HEK293 (cell line): ENCODE results near the gene MYOZ1.

ENCODE experiments used
- CTCF ChIA-PET: fragments of 350-600 bp; formaldehyde crosslinking; extraction: SDS; loops from one replicate; lab custom pipeline; 2021; ENCODE audit warnings: antibody characterized with exemption; lab: Yijun Ruan, JAX
- POLR2A ChIA-PET: fragments of 300-600 bp; formaldehyde crosslinking; extraction: SDS; loops from one replicate; lab custom pipeline; 2020; ENCODE audit warnings: antibody characterized with exemption, inconsistent platforms; lab: Yijun Ruan, JAX
- H3K27ac ChIP-seq: fragments of 200-500 bp; sonication (Bioruptor generic); 2 replicates; pipeline ENCODE4 v1.5.1; 2014; ENCODE audit warnings: low read depth, low read length, control low read depth, inconsistent platforms; ENCODE audit errors: extremely low read depth
- H3K36me3 ChIP-seq, 2 experiments: fragments of 200-500 bp in 1 of 2; sonication (Bioruptor generic) in 1 of 2; 1 replicate in 1 of 2; 2 replicates in 1 of 2; pipeline ENCODE4 v1.5.1; 2014 to 2017; ENCODE audit warnings: inconsistent platforms in 2 of 2, low read length in 2 of 2; ENCODE audit not compliant: control insufficient read depth in 2 of 2, insufficient read depth in 1 of 2
- H3K4me1 ChIP-seq: fragments of 200-500 bp; sonication (Bioruptor generic); 2 replicates; pipeline ENCODE4 v1.5.1; 2014; ENCODE audit warnings: mild to moderate bottlenecking, low read length, inconsistent platforms; ENCODE audit not compliant: control insufficient read depth, insufficient read depth
- H3K4me3 ChIP-seq: 2 replicates; pipeline ENCODE4 v1.5.1; 2011; ENCODE audit warnings: low read depth, mild to moderate bottlenecking, control low read depth, low read length, moderate library complexity
- H3K9me3 ChIP-seq: fragments of 200-500 bp; sonication (Bioruptor generic); 2 replicates; pipeline ENCODE4 v1.5.1; 2014; ENCODE audit warnings: low read depth, low read length, inconsistent platforms; ENCODE audit not compliant: control insufficient read depth, insufficient read depth
- IKZF3 ChIP-seq: fragments of 450-650 bp; IDR thresholded peaks from 2 replicates; pipeline ENCODE4 v1.5.0; 2018; ENCODE audit warnings: missing biosample characterization, mild to moderate bottlenecking, missing genetic modification characterization, moderate library complexity
- KLF1 ChIP-seq: fragments of 450-650 bp; formaldehyde crosslinking; IDR thresholded peaks from 2 replicates; pipeline ENCODE4 v1.5.1; 2016; ENCODE audit warnings: missing biosample characterization, missing genetic modification characterization
- MZF1 ChIP-seq: fragments of 450-650 bp; formaldehyde crosslinking; IDR thresholded peaks from 2 replicates; pipeline ENCODE4 v1.5.1; 2017; ENCODE audit warnings: missing biosample characterization, missing genetic modification characterization, borderline replicate concordance
- OSR2 ChIP-seq: fragments of 450-650 bp; formaldehyde crosslinking; IDR thresholded peaks from 2 replicates; pipeline ENCODE4 v1.5.1; 2016; ENCODE audit warnings: missing biosample characterization, missing genetic modification characterization
- PRDM1 ChIP-seq: fragments of 450-650 bp; formaldehyde crosslinking; IDR thresholded peaks from 2 replicates; pipeline ENCODE4; 2016; ENCODE audit warnings: missing biosample characterization, missing genetic modification characterization
- SCRT2 ChIP-seq: fragments of 450-650 bp; formaldehyde crosslinking; IDR thresholded peaks from 2 replicates; pipeline ENCODE4 v1.5.1; 2016; ENCODE audit warnings: missing biosample characterization, missing genetic modification characterization
- SETDB1 ChIP-seq: IDR thresholded peaks from one replicate; pipeline ENCODE4 v1.6.1; 2017; ENCODE audit warnings: mild to moderate bottlenecking, low read length, moderate library complexity, mixed read lengths; ENCODE audit not compliant: insufficient read length
- ZBTB21 ChIP-seq: fragments of 450-650 bp; formaldehyde crosslinking; IDR thresholded peaks from 2 replicates; pipeline ENCODE4 v1.5.1; 2017; ENCODE audit warnings: missing biosample characterization, missing genetic modification characterization
- ZBTB7A ChIP-seq: fragments of 450-650 bp; formaldehyde crosslinking; IDR thresholded peaks from 2 replicates; pipeline ENCODE4 v1.5.1; 2016; ENCODE audit warnings: low read depth, missing biosample characterization, missing genetic modification characterization
- ZFHX2 ChIP-seq: fragments of 450-650 bp; formaldehyde crosslinking; conservative IDR thresholded peaks from 2 replicates; pipeline ENCODE4 v1.5.1; 2016; ENCODE audit warnings: missing biosample characterization, missing genetic modification characterization
- ZFP41 ChIP-seq: fragments of 450-650 bp; formaldehyde crosslinking; IDR thresholded peaks from 2 replicates; pipeline ENCODE4 v1.5.1; 2016; ENCODE audit warnings: missing biosample characterization, missing genetic modification characterization, borderline replicate concordance
- ZNF10 ChIP-seq: fragments of 450-650 bp; formaldehyde crosslinking; IDR thresholded peaks from 2 replicates; pipeline ENCODE4 v1.5.1; 2017; ENCODE audit warnings: missing biosample characterization, missing genetic modification characterization
- ZNF211 ChIP-seq: fragments of 450-650 bp; formaldehyde crosslinking; IDR thresholded peaks from 2 replicates; pipeline ENCODE4 v1.5.1; 2016; ENCODE audit warnings: low read depth, missing biosample characterization, missing genetic modification characterization
- ZNF223 ChIP-seq: fragments of 450-650 bp; formaldehyde crosslinking; IDR thresholded peaks from 2 replicates; pipeline ENCODE4 v1.5.1; 2016; ENCODE audit warnings: missing biosample characterization, missing genetic modification characterization
- ZNF335 ChIP-seq: fragments of 450-650 bp; formaldehyde crosslinking; conservative IDR thresholded peaks from 2 replicates; pipeline ENCODE4 v1.5.1; 2016; ENCODE audit warnings: missing biosample characterization, missing genetic modification characterization
- ZNF37A ChIP-seq: fragments of 450-650 bp; IDR thresholded peaks from 2 replicates; pipeline ENCODE4 v1.5.1; 2018; ENCODE audit warnings: missing biosample characterization, missing genetic modification characterization
- ZNF518A ChIP-seq: fragments of 450-650 bp; formaldehyde crosslinking; conservative IDR thresholded peaks from 2 replicates; pipeline ENCODE4 v1.5.1; 2016; ENCODE audit warnings: low read depth, missing biosample characterization, missing genetic modification characterization
- ZNF530 ChIP-seq: fragments of 450-650 bp; formaldehyde crosslinking; IDR thresholded peaks from 2 replicates; pipeline ENCODE4 v1.5.1; 2016; ENCODE audit warnings: low read depth, missing biosample characterization, missing genetic modification characterization
- ZNF600 ChIP-seq: fragments of 450-650 bp; formaldehyde crosslinking; IDR thresholded peaks from 2 replicates; pipeline ENCODE4 v1.5.1; 2016; ENCODE audit warnings: missing biosample characterization, missing genetic modification characterization
- ZNF610 ChIP-seq: fragments of 450-650 bp; formaldehyde crosslinking; IDR thresholded peaks from 2 replicates; pipeline ENCODE4 v1.5.1; 2016; ENCODE audit warnings: missing biosample characterization, missing genetic modification characterization, borderline replicate concordance
- ZNF660 ChIP-seq: fragments of 450-650 bp; IDR thresholded peaks from 2 replicates; pipeline ENCODE4 v1.5.1; 2018; ENCODE audit warnings: missing biosample characterization, mild to moderate bottlenecking, missing genetic modification characterization
- ZNF768 ChIP-seq: fragments of 450-650 bp; formaldehyde crosslinking; IDR thresholded peaks from 2 replicates; pipeline ENCODE4 v1.5.1; 2018; ENCODE audit warnings: missing biosample characterization, mild to moderate bottlenecking, missing genetic modification characterization
- TF ChIP-seq, protein P1 (sequence below): fragments of 450-650 bp; formaldehyde crosslinking; IDR thresholded peaks from 2 replicates; pipeline ENCODE4 v1.5.1; 2016; ENCODE audit warnings: missing biosample characterization, missing genetic modification characterization
- TF ChIP-seq, protein P2 (sequence below): fragments of 450-650 bp; formaldehyde crosslinking; IDR thresholded peaks from 2 replicates; pipeline ENCODE4 v1.5.1; 2017; ENCODE audit warnings: missing biosample characterization, missing genetic modification characterization
- TF ChIP-seq, protein P3 (sequence below): fragments of 450-650 bp; formaldehyde crosslinking; IDR thresholded peaks from 2 replicates; pipeline ENCODE4 v1.5.1; 2016; ENCODE audit warnings: missing biosample characterization, missing genetic modification characterization, low read depth

MYOZ1 gene

DNA sequence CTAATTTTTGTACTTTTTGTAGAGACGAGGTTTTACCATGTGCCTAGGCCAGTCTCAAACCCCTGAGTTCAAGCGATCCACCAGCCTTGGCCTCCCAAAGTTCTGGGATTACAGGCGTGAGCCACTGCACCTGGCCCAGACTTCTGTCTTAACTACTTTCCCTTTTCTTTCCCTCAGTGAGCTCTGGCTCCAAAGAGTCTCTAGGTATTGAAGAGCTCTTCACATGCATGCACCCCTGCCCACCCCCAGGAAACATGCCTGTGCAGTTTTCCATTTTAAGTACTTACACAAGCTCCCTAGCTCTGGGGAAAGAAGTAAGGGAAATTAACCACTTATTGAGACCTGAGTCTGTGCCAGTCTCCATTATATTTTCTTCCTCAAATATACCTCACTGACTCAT, 2.0 kb downstream of the MYOZ1 start (continued):
- TF ChIP-seq ZBTB7A: no peak
- no peak for TF ChIP-seq ZNF37A

DNA sequence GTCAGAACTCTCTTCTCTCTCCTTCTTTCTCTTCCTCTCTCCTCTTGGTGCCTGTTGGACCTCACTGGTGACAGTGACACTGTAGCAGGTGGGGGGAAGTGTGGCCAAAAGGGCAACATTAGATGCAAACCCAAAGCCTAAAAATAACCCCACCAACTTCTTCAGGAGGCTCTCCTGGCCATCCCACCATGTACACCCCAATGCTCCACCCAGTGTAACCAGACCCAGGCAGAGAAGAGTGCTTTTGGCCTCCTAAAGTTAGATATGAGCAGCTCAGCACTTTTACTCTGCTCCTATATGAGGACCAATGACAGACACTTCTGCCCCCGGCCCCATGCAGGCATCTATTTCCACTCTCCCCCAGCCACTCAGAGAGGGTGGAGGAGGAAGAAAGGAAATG, 5.5 kb downstream of the MYOZ1 start:
- TF ChIP-seq KLF1: no peak
- 0 out of 2 replicates have a peak, but pooled peaks have one; percentile 7 for TF ChIP-seq ZNF335 (tag by site-specific recombination)
- TF ChIP-seq ZNF768 (tag by site-specific recombination): no peak
- TF ChIP-seq, protein P1, sequence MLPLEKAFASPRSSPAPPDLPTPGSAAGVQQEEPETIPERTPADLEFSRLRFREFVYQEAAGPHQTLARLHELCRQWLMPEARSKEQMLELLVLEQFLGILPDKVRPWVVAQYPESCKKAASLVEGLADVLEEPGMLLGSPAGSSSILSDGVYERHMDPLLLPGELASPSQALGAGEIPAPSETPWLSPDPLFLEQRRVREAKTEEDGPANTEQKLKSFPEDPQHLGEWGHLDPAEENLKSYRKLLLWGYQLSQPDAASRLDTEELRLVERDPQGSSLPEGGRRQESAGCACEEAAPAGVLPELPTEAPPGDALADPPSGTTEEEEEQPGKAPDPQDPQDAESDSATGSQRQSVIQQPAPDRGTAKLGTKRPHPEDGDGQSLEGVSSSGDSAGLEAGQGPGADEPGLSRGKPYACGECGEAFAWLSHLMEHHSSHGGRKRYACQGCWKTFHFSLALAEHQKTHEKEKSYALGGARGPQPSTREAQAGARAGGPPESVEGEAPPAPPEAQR: no peak
- no peak for TF ChIP-seq IKZF3 (tag by site-specific recombination)
- no peak for TF ChIP-seq ZNF211 (tag by site-specific recombination)
- TF ChIP-seq ZNF660 (tag by site-specific recombination): no peak
- TF ChIP-seq ZFHX2: no peak
- TF ChIP-seq ZNF610 (tag by site-specific recombination): no peak
- TF ChIP-seq ZNF530 (tag by site-specific recombination): no peak
- 0 out of 2 replicates have a peak, but pooled peaks have one; percentile 16 for TF ChIP-seq PRDM1 (tag by site-specific recombination)
- TF ChIP-seq SCRT2 (tag by site-specific recombination): no peak
- TF ChIP-seq ZNF600 (tag by site-specific recombination): no peak
- TF ChIP-seq ZNF10 (tag by site-specific recombination): no peak
- TF ChIP-seq MZF1: no peak
- Histone ChIP-seq H3K36me3 (no peaks in the 10 kb centered on the region; a peak in 1 of 3 replicates), H3K27ac (no peak overlapping the region), H3K4me3 (no peak overlapping the region), H3K9me3 (no peaks in the 10 kb centered on the region), H3K4me1 (no peaks in the 10 kb centered on the region)
- ChIA-PET POLR2A (no interaction called here), CTCF (interaction anchor here (0.7 to 3.9 kb wide), 3 partner anchors 8 to 145 kb away, joined by 3 to 21 read pairs (median 8); no protein-coding TSS in a partner anchor)

- H3K9me3 ChIP-seq: no peaks in the 10 kb centered on the region
- no peak overlapping the region for H3K4me3 ChIP-seq
- no peaks in the 10 kb centered on the region for H3K4me1 ChIP-seq
- no peak overlapping the region for H3K27ac ChIP-seq
- ChIA-PET CTCF (interaction anchor here (3.9 kb wide), 1 partner anchor 105 kb away, joined by 21 read pairs; no protein-coding TSS in a partner anchor), POLR2A (no interaction called here)
- no peaks in the 10 kb centered on the region; a peak in 1 of 3 replicates for H3K36me3 ChIP-seq
- TF ChIP-seq SETDB1 (no peak), OSR2 (tag by site-specific recombination) (no peak), ZNF518A (tag by site-specific recombination) (no peak), ZFP41 (no peak), ZBTB21 (tag by site-specific recombination) (no peak), ZNF223 (no peak)
- TF ChIP-seq, protein P2, sequence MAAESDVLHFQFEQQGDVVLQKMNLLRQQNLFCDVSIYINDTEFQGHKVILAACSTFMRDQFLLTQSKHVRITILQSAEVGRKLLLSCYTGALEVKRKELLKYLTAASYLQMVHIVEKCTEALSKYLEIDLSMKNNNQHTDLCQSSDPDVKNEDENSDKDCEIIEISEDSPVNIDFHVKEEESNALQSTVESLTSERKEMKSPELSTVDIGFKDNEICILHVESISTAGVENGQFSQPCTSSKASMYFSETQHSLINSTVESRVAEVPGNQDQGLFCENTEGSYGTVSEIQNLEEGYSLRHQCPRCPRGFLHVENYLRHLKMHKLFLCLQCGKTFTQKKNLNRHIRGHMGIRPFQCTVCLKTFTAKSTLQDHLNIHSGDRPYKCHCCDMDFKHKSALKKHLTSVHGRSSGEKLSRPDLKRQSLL (tag by site-specific recombination): no peak
- TF ChIP-seq, protein P3, sequence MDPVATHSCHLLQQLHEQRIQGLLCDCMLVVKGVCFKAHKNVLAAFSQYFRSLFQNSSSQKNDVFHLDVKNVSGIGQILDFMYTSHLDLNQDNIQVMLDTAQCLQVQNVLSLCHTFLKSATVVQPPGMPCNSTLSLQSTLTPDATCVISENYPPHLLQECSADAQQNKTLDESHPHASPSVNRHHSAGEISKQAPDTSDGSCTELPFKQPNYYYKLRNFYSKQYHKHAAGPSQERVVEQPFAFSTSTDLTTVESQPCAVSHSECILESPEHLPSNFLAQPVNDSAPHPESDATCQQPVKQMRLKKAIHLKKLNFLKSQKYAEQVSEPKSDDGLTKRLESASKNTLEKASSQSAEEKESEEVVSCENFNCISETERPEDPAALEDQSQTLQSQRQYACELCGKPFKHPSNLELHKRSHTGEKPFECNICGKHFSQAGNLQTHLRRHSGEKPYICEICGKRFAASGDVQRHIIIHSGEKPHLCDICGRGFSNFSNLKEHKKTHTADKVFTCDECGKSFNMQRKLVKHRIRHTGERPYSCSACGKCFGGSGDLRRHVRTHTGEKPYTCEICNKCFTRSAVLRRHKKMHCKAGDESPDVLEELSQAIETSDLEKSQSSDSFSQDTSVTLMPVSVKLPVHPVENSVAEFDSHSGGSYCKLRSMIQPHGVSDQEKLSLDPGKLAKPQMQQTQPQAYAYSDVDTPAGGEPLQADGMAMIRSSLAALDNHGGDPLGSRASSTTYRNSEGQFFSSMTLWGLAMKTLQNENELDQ (tag by site-specific recombination): no peak
These were observed 6.9 kb downstream of the MYOZ1 start for GRCh38 chr10:73634421-73634820.
